Thymus (tissue), 11 donors: Measurements from ENCODE around the gene BLNK. TPM values are rescaled to one million over a fixed set of nuclear protein-coding genes. Genes with fewer than 3 reads are reported as not detected.
A peak's percentile ranks its signal among the peaks of the same experiment; 100 is the strongest.

Experiments
- DNase-seq, 9 donors: peaks; one replicate each; pipeline ENCODE4 v3.0.0-alpha.2; 2013; ENCODE audit warnings: low spot score in 9 of 9, low read depth in 6 of 9, missing footprints in 1 of 9
- H3K27ac ChIP-seq, 2 donors: one replicate each; pipeline ENCODE4 v1.5.1; 2013; ENCODE audit warnings: control low read depth in 1 of 2, low read depth in 1 of 2, low read length in 1 of 2, mild to moderate bottlenecking in 1 of 2, moderate library complexity in 1 of 2
- H3K27me3 ChIP-seq, 2 donors: one replicate each; pipeline ENCODE4 v1.5.1; 2013; ENCODE audit warnings: low read length in 1 of 2; ENCODE audit not compliant: control insufficient read depth in 2 of 2, insufficient read depth in 1 of 2
- H3K36me3 ChIP-seq, 2 donors: one replicate each; pipeline ENCODE4 v1.5.1; 2013; ENCODE audit warnings: low read length in 1 of 2, mild to moderate bottlenecking in 1 of 2, moderate library complexity in 1 of 2; ENCODE audit not compliant: control insufficient read depth in 2 of 2, insufficient read depth in 2 of 2
- H3K4me1 ChIP-seq, 2 donors: one replicate each; pipeline ENCODE4 v1.5.1; 2013; ENCODE audit warnings: low read length in 2 of 2; ENCODE audit not compliant: control insufficient read depth in 2 of 2, insufficient read depth in 2 of 2
- H3K4me3 ChIP-seq, 2 donors: one replicate each; pipeline ENCODE4 v1.5.1; 2013; ENCODE audit warnings: low read length in 2 of 2, control low read depth in 1 of 2, mild to moderate bottlenecking in 1 of 2
- H3K9me3 ChIP-seq, 2 donors: one replicate each; pipeline ENCODE4 v1.5.1; 2013; ENCODE audit warnings: low read length in 1 of 2, mild to moderate bottlenecking in 1 of 2; ENCODE audit not compliant: control insufficient read depth in 2 of 2, insufficient read depth in 1 of 2
- WGBS: extraction: QIAGEN DNeasy Blood & Tissue Kit; methylation state at CpG from one replicate; pipeline ENCODE4 v1.1.7; 2013; 5-methylcytosine and 5-hydroxymethylcytosine counted together
- polyA plus RNA-seq: library from polyadenylated mRNA; stranded (reverse); fragments of 200-250 nt; gene quantifications from one replicate; pipeline ENCODE4 v1.2.3, GENCODE V29; 2013
- total RNA-seq: library from RNA; stranded (reverse); fragments of 120-200 nt; gene quantifications from one replicate; pipeline ENCODE4 v1.2.4, GENCODE V29; 2013
- donor health status: healthy.

Gene BLNK
- total and polyA plus RNA-seq, 2 donors, result 7.2 to 11.2 TPM

DNA sequence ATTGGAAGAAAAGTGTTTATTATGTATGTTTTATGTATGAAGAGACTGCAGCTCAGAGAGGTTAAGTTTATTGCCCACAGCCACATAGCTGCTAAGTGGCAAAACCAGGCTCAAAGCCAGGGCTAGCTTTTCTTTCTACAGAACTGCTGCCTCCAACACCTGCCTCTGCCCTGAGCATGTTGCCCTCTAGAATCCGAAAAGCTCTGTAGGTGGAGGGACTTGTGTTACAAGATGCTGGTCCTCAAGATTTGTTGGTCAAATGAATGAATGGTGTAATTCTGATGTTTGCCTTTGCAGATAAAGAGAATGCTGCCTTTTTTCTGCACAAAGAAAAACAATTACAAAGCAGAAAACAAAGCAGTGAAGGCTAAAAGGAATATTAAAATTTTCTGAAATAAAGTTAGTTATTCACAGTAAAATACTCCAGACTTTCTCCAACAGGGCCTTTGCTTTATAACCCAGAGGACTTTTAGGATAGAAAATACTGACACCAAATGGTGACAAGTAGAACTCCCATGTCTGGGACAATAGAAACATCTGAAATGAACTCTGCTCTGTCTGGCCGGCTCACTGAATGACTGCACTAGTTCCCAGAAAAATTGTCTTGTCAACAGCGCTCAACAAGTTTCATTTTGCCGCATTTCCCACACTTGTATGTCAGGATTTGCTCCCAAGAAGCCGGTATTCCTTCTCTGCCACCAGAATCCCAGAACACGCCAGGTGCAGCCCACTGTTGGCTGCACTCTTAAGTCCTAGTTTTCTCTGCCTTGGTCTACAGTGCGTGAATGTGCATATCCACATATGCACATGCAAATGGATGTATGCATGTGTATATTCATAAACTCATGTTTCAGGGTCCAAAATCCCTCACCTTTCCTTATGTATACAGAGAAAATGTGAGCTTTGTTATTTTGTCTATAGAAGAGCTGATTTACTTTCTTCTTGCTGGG is 21.9 kb upstream of the BLNK start:
- 49% methylated on average over 7 of the region's 7 CpGs for WGBS
- no peaks in the 10 kb centered on the region for H3K27me3 ChIP-seq
- peaks cover 0 to 3% of the 10 kb centered on the region in 2 donors for H3K9me3 ChIP-seq

DNA sequence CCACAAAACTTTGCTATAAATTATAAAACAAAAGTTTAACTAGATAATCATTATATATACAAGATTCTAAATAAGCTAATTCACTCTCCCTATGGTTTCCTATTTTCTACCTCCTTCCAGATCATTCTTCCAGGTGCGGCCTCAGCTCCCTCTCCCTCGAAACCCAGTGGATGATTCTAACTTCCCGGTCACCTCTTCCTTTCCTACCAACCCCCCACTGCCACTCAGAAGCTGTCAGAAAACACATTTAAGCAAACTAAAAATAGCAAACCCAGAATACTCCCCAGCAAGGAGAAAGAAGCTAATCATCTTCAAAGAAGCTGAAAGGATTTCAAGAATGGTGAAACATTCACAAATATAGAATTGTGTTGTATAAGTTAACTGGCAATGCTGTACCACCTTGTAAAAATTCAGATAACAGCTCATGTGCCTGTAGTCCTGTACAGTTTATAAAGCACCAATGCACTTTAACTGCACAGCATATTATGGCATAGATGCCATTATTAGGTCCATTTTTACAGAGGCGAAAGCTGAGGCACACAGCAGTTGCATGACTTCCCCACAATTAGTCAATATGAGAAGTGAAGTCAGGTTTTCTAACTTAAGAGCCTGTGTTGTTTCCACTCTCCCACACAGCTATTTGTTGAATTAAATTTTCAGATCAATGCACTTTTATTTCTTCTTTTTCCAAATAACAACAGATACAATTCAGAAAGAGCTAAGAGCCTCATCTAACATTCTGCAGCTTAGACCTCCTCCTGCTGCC is 19.2 kb upstream of the BLNK start:
- no peaks in the 10 kb centered on the region for H3K36me3 ChIP-seq
- 55% methylated on average over 4 of the region's 4 CpGs for WGBS
- no peaks in the 10 kb centered on the region for H3K27me3 ChIP-seq
- no peak overlapping the region for H3K4me3 ChIP-seq
- no peak overlapping the region for H3K27ac ChIP-seq
- H3K4me1 ChIP-seq, result peaks cover 34 to 49% of the 10 kb centered on the region in 2 donors
- DNase-seq, result no peak
- no peaks in the 10 kb centered on the region for H3K9me3 ChIP-seq

More for the DNA sequence above, 21.9 kb upstream of the BLNK start:
- Histone ChIP-seq H3K36me3 (no peaks in the 10 kb centered on the region), H3K4me1 (peaks cover 42 to 59% of the 10 kb centered on the region in 2 donors), H3K27ac (peak overlapping the region; percentile 33 to 41), H3K4me3 (peak overlapping the region in 1 of 2 donors; percentile 7)
- peak in 3 of 9 donors; percentile 38 to 76 (median 44) for DNase-seq

DNA sequence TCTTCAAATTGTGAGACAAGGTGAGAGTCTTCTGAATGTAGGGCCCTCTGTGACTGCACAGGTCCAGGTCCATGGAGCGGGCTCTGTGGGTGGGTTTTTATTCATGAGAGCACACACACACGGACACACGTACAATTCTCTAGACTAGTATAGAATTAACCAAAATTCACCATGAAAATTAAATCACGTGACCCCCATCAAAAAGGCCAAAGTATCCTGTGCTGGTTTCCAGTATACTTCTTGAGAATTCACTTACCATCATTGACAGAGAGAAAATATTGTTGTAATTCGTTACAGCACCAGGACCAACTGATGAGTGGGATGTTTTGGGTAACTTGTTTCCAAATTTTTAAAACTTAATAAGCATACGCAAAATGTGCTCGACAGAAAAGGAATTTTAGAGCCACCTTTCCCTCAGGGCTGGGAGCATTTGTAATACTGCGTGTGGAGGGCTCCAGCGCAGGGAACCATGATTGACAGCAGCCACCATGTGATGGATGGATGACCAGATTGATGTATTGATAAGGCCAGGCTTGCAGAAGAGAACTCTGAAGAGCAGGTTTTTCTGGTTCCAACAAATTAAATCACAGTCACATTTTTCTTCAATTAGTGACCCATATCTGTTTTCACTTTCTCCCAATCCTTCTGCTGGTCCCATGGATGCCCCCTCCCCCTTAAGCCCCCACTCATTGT is 18.0 kb upstream of the BLNK start:
- no peak overlapping the region for H3K27ac ChIP-seq
- no peaks in the 10 kb centered on the region for H3K27me3 ChIP-seq
- DNase-seq, result no peak
- peaks cover 25 to 39% of the 10 kb centered on the region in 2 donors for H3K4me1 ChIP-seq
- no peak overlapping the region for H3K4me3 ChIP-seq
- no peaks in the 10 kb centered on the region for H3K36me3 ChIP-seq
- H3K9me3 ChIP-seq, result no peaks in the 10 kb centered on the region
- WGBS, result 94% methylated on average over 9 of the region's 9 CpGs

DNA sequence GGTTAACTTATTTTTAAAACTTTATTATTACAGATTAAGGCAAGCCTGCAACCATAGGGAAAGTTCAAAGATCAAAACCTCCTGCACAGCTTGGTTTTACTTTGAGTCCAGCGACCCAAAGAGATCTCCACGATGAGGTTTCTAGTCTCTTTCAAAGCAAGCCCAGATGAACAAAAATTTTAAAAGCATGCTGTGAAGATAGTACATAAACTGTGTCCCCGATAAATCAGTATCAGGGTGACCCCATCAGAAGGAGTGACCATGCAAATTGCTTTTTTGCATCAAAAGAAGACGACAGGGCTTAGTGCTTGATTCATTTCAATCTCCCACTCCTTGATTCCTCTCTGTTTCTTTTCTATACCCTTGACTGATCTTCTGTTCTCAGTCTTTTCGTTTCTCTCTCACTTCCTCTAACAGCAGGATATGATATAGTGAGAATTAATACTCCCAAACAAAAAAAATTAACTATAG is 16.8 kb upstream of the BLNK start:
- no peak for DNase-seq
- H3K4me1 ChIP-seq, result peaks cover 15 to 29% of the 10 kb centered on the region in 2 donors
- H3K36me3 ChIP-seq, result no peaks in the 10 kb centered on the region
- no peaks in the 10 kb centered on the region for H3K27me3 ChIP-seq
- peak overlapping the region in 1 of 2 donors; percentile 22 for H3K4me3 ChIP-seq
- H3K27ac ChIP-seq, result peak overlapping the region; percentile 49 to 76
- WGBS, result 21% methylated on average over 5 of the region's 5 CpGs
- H3K9me3 ChIP-seq, result no peaks in the 10 kb centered on the region

DNA sequence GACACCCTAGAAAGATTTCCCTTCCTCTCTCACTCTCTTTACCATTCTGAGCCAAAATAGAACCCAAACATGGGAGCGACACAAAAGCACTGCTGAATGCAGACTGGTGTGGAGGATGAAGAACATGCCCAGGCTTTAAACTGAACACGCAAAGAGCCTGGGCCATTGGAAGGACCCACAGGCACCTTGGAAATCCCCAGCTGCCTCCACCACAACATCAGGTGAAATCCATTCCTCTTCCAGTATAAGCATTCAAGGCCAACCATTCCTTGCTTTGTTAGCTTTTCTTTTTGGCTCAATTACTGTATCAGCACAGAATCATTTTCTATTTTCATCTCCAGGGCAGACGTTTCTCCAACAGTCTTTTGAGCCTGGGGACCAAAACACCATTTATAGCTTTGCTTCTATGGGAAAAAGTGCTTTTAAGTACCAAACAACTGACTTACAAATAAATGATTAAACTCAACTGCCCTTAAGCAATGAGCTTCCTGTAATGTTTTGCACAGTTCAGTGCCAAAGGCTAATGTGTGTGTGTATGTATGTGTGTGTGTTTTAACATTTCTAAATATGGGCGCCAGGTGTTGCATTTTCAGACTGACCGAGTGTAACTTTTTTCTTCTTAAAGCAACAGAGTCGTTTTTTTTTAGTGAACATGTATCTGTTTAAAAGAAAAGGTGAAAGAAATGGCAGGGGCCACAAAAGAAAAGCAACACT is 16.2 kb upstream of the BLNK start:
- Histone ChIP-seq H3K4me3 (no peak overlapping the region), H3K27ac (peak overlapping the region; percentile 44 to 76), H3K9me3 (no peaks in the 10 kb centered on the region), H3K4me1 (peaks cover 15 to 24% of the 10 kb centered on the region in 2 donors), H3K36me3 (no peaks in the 10 kb centered on the region), H3K27me3 (no peaks in the 10 kb centered on the region)
- WGBS, result 27% methylated on average over 6 of the region's 6 CpGs
- peak in 3 of 9 donors; percentile 35 to 73 (median 44) for DNase-seq

DNA sequence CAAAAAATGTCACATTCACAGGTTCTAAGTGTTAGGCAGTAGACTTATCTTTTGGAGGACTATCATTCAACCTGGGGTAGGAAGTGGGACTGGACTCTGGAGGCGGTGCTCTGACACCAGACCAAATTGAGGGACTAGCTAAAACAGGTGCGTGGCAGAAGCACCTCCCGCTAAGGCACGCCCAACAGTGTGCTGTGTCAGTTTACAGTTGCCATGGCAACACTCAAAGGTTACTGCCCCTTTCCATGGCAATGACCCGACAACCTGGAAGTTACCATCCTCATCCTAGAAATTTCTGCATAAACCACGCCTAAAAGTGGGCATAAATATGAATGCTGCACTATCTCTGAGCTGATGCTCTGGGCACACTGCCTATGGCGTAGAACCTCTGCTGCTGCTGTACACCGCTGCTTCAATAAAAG is 14.0 kb upstream of the BLNK start:
- Histone ChIP-seq H3K4me3 (no peak overlapping the region), H3K27ac (no peak overlapping the region), H3K4me1 (peaks cover 11 to 19% of the 10 kb centered on the region in 2 donors), H3K36me3 (no peaks in the 10 kb centered on the region), H3K9me3 (no peaks in the 10 kb centered on the region), H3K27me3 (no peaks in the 10 kb centered on the region)
- WGBS, result 98% methylated on average over 8 of the region's 8 CpGs
- no peak for DNase-seq

DNA sequence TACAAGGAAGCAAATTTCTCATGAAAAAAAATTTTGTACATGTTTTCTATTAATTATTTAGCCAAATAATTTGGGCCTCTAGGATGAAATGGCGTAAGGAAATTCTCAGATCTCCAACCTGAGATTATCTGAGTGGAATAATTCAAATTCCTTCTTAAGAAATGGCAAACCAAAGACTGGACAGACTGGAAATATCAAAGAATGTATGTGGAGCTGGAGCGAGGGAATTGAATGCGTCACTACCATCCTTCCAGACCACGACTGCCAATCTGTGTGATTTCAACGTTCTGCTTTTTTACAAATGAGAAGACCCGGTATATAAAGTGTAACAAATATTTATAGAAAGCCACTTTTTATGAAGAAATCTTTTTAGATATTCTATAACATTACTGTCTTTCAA is 12.4 kb upstream of the BLNK start:
- Histone ChIP-seq H3K4me3 (no peak overlapping the region), H3K36me3 (no peaks in the 10 kb centered on the region), H3K4me1 (peaks cover 10 to 15% of the 10 kb centered on the region in 2 donors), H3K27me3 (no peaks in the 10 kb centered on the region), H3K27ac (no peak overlapping the region), H3K9me3 (no peaks in the 10 kb centered on the region)
- 76% methylated on average over 6 of the region's 6 CpGs for WGBS
- no peak for DNase-seq

DNA sequence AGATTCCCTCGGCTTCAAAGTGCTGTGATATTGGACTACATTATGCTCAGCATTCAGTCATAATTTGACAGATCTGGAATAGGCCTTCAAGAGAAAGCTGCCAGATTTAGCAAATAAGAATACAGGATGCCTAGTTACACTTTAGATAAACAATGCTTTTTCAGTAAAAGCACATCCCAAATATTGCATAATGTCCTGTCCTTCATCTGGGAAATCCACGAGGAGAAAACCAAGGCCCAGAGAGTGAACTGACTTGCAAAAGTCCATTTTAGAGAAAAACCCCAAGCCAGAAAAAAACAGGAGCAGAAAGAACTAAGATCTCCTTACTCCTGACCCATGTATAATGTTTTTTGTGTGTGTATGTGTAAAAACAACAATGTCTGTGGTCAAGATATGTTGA is 12.0 kb upstream of the BLNK start:
- Histone ChIP-seq H3K4me3 (no peak overlapping the region), H3K27me3 (no peaks in the 10 kb centered on the region), H3K9me3 (no peaks in the 10 kb centered on the region), H3K4me1 (peaks cover 10 to 15% of the 10 kb centered on the region in 2 donors), H3K27ac (no peak overlapping the region), H3K36me3 (no peaks in the 10 kb centered on the region)
- DNase-seq, result no peak
- 88% methylated on average over 2 of the region's 2 CpGs for WGBS
